Umbilical cord (tissue), 2 donors: ENCODE data around the gene ATP6V1A. TPM values are rescaled to one million over a fixed set of nuclear protein-coding genes. Genes with fewer than 3 reads are reported as not detected.
A peak's percentile ranks its signal among the peaks of the same experiment; 100 is the strongest.

Experiments
- DNase-seq: peaks from one replicate; pipeline ENCODE4 v3.0.0-alpha.2; 2015; ENCODE audit warnings: low spot score
- total RNA-seq: library from RNA; depleted of rRNA; stranded (reverse); fragments of >200 nt; gene quantifications from one replicate; pipeline ENCODE4 v1.2.3, GENCODE V29; 2014; ENCODE audit warnings: low replicate concordance; ENCODE audit not compliant: insufficient read depth

The ATP6V1A gene
- total RNA-seq, 1 donor from 2014 or later, result 40.9 TPM

GRCh38 chr3:113747283-113748046 lies 630 bp downstream of the ATP6V1A start:
- no peak for DNase-seq

GRCh38 chr3:113751141-113751540 lies 4.3 kb downstream of the ATP6V1A start:
- no peak for DNase-seq

GRCh38 chr3:113753376-113753985 lies 6.6 kb downstream of the ATP6V1A start:
- no peak for DNase-seq

GRCh38 chr3:113754494-113755159 lies 7.8 kb downstream of the ATP6V1A start:
- DNase-seq, result no peak

- DNase-seq, result no peak
These were observed 11.7 kb downstream of the ATP6V1A start for GRCh38 chr3:113758389-113759024.

- no peak for DNase-seq
These were observed 17.9 kb downstream of the ATP6V1A start for GRCh38 chr3:113764698-113765097.

GRCh38 chr3:113769551-113769950 lies 22.7 kb downstream of the ATP6V1A start:
- peak; percentile 2 for DNase-seq

- no peak for DNase-seq
These were observed 25.2 kb downstream of the ATP6V1A start for GRCh38 chr3:113771993-113772392.

GRCh38 chr3:113773381-113773780 lies 26.5 kb downstream of the ATP6V1A start:
- no peak for DNase-seq

GRCh38 chr3:113775516-113775915 lies 28.7 kb downstream of the ATP6V1A start:
- no peak for DNase-seq

- no peak for DNase-seq
These were observed 29.7 kb downstream of the ATP6V1A start for GRCh38 chr3:113776564-113776963.

GRCh38 chr3:113783463-113783862 lies 36.6 kb downstream of the ATP6V1A start:
- peak; percentile 36 for DNase-seq

GRCh38 chr3:113783980-113784379 lies 37.1 kb downstream of the ATP6V1A start:
- DNase-seq, result no peak

- no peak for DNase-seq
These were observed 44.5 kb downstream of the ATP6V1A start for GRCh38 chr3:113791381-113791780.

- no peak for DNase-seq
These were observed 47.7 kb downstream of the ATP6V1A start for GRCh38 chr3:113794526-113794925.

- DNase-seq, result no peak
These were observed 48.9 kb downstream of the ATP6V1A start for GRCh38 chr3:113795693-113796092.

GRCh38 chr3:113802795-113803455 lies 56.1 kb downstream of the ATP6V1A start:
- DNase-seq, result no peak

- DNase-seq, result no peak
These were observed 57.8 kb downstream of the ATP6V1A start for GRCh38 chr3:113804661-113805060.

GRCh38 chr3:113805249-113805648 lies 58.4 kb downstream of the ATP6V1A start:
- DNase-seq, result no peak

GRCh38 chr3:113812854-113813253 lies 66.0 kb downstream of the ATP6V1A start:
- no peak for DNase-seq

- DNase-seq, result no peak
These were observed 73.0 kb downstream of the ATP6V1A start for GRCh38 chr3:113819866-113820265.

GRCh38 chr3:113825090-113825489 lies 78.3 kb downstream of the ATP6V1A start:
- DNase-seq, result no peak
